NCI-H1417 treated with DMSO at 0.1 percent for 48 hours (cell line): ENCODE data around the gene THADA.

Experiments used
- DNase-seq: peaks from one replicate; lab custom pipeline; 2025; lab: John Stamatoyannopoulos, UW

Gene THADA

DNA sequence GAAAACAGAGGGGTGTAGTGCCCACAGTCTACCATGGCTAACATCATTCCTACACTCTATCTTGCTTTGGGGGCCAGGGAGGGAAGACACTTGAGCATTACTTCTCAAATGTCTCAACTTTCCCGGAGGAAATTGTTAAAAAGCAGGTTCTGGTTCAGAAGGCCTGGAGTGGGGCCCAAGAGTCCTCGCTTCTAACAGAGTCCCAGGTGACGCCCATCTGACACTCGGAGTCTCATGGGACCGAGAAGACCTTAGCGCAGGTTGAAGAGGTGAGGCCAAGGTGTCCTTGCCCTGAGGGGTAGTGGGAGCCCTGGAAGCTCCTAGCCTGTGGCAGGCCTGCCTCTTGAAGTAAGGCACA lies 409.5 kb downstream of the THADA start:
- no peak for DNase-seq

DNA sequence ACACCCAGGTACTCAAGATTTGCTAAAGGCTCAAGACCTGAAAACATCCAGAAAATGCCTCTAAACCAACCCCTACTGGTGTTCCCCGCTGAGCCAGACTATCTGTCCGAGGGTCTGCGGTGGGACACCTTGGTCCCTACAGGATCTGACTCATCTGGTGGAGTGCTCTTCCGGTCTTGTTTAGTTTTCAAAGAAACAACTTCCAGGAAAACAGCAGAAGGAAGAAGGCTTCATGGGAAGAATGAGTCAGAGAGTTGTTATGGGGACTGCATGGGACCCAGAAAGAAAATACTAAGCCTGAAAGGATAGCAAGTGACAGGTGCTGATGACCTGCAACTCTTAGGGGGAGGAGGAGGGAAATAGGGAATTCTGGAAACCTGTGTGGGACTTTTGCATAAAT lies 410.7 kb downstream of the THADA start:
- no peak for DNase-seq

DNA sequence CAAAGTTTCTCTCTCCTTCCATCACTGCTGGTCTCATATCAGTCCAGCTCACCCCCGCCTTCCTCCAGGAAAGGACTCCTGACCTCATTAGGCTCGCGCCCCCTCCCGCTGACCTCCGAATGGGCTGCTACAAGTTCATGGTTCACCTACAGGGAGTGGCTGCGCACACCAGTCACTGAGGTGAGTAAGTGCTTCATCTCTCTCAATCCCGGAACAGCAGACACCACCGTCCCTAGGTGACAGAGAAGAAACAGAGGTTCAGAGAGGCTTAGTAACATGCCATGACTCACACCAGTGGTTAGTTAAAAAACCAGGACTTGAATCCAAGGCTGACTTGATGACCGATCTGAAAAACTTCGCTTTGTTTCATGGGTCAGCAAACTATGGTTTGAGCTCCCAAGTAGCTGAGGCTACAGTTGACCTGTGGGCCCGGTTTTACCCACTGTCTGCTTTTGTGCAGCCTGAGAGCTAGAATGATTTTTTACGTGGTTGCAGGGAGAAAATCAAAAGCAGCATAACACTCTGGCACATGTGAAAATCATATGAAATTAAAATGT lies 411.4 kb downstream of the THADA start:
- DNase-seq = no peak

DNA sequence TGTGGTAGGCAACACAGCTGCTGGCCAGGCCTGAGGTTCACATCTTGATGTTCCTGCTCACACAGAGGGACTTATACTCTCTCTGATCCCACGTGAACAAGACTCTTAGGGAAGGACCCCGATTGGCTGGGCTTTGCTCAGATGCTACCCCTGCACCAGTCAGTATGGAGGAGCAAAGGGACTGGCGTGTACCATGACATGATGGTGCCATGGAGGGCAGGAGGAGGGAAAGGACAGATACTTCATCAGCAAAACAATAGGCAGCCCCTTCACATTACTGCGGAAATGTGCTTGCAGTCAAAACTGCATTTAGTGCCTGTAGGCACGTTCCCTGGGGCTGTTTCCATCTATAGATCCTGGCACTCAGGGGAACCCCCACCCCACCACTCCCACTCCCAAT lies 412.1 kb downstream of the THADA start:
- DNase-seq = no peak

DNA sequence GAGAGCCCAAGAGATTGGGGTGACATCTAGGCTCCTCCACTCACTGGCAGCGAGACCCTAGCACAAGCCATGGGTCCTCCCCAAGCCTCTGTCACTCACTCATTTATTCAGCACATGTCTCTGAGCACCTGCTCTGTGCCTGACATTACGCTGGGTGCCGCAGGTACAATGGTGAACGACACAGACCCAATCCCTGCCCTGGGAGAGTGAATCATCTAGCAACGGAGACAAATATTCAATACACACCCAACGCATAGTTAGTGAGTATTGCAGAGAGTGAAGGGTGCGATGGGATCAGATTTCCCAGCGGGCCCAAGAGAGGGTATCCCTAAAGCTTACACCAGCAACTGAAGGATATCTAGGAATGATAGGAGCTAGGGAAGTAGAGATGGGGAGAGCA lies 414.9 kb downstream of the THADA start:
- no peak for DNase-seq
